ENCODE data around the gene SHB.

- TF ChIP-seq, protein P1, sequence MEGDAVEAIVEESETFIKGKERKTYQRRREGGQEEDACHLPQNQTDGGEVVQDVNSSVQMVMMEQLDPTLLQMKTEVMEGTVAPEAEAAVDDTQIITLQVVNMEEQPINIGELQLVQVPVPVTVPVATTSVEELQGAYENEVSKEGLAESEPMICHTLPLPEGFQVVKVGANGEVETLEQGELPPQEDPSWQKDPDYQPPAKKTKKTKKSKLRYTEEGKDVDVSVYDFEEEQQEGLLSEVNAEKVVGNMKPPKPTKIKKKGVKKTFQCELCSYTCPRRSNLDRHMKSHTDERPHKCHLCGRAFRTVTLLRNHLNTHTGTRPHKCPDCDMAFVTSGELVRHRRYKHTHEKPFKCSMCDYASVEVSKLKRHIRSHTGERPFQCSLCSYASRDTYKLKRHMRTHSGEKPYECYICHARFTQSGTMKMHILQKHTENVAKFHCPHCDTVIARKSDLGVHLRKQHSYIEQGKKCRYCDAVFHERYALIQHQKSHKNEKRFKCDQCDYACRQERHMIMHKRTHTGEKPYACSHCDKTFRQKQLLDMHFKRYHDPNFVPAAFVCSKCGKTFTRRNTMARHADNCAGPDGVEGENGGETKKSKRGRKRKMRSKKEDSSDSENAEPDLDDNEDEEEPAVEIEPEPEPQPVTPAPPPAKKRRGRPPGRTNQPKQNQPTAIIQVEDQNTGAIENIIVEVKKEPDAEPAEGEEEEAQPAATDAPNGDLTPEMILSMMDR (IDR thresholded peaks at IDR 0.05): no peak
- no peak for TF ChIP-seq POLR2A (IDR thresholded peaks at IDR 0.05)
Measured at GRCh38 chr9:37914701-37915358, 154.2 kb downstream of the SHB start.
